Duodenal mucosa (tissue), 2 donors: ENCODE results near the gene CFAP61.

Experiments
- H3K27ac ChIP-seq: one replicate; pipeline ENCODE4 v1.7.0; 2013; ENCODE audit warnings: low read depth, low read length
- H3K27me3 ChIP-seq, 2 donors: one replicate each; pipeline ENCODE4 v1.7.0; 2013; ENCODE audit warnings: low read length in 2 of 2, control low read depth in 1 of 2; ENCODE audit not compliant: insufficient read depth in 2 of 2, control insufficient read depth in 1 of 2
- H3K36me3 ChIP-seq, 2 donors: one replicate each; pipeline ENCODE4 v1.7.0; 2013; ENCODE audit warnings: low read length in 2 of 2, control low read depth in 1 of 2; ENCODE audit not compliant: insufficient read depth in 2 of 2, control insufficient read depth in 1 of 2
- H3K4me1 ChIP-seq, 2 donors: one replicate each; pipeline ENCODE4 v1.7.0; 2013; ENCODE audit warnings: low read length in 2 of 2, control low read depth in 1 of 2; ENCODE audit not compliant: insufficient read depth in 2 of 2, control insufficient read depth in 1 of 2
- H3K4me3 ChIP-seq, 2 donors: one replicate each; pipeline ENCODE4 v1.7.0; 2013; ENCODE audit warnings: low read length in 2 of 2, low read depth in 1 of 2
- H3K9ac ChIP-seq, 2 donors: one replicate each; pipeline ENCODE4 v1.7.0; 2013; ENCODE audit warnings: low read length in 2 of 2, low read depth in 1 of 2
- H3K9me3 ChIP-seq, 2 donors: one replicate each; pipeline ENCODE4 v1.7.0; 2013; ENCODE audit warnings: low read length in 2 of 2, control low read depth in 1 of 2; ENCODE audit not compliant: control insufficient read depth in 1 of 2

Gene CFAP61

DNA sequence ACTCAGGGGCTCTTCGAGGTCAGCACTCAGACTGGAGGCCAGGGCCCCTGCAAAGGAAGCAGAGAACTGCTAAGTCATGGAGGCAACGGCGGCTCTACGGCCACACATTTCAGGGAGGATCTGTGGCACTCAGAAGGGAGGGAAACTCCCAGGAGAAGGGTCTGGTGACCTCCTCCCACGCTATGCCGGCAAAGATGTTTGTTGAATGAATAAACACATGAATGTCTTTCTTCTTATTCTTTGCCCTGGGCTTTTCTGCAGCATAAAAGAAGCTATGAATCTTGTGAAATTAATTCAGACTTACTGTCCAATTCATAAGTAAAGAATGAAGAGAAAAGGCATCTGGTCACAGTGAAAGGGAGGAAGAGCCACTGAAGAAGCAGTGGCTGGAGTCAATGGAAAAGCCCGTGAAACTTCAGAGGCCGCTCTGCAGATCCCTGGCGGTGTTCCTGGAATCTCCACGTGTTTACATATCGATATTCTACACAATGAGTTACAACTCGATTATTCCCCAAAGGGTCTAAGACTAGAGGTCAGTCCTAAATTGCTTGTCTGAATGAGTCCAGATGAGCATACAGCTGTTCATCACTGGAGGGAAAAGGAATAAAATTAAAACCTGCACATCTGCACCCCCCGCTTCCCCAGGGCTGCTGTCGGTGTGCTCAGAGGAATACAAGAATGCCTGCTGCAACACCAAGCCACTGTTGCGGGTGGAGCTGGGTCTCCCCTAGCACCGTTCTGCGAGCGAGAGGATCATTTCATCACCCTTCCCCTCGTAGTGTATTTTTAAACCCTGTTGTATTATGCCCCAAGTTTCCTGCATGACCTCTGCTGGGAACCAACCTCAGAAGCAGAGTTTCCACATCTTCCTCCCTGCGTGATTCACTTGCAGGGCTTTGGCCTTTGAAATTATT lies 341.1 kb downstream of the CFAP61 start:
- no peak overlapping the region for H3K27ac ChIP-seq
- H3K4me3 ChIP-seq: no peak overlapping the region
- peaks cover 9 to 49% of the 10 kb centered on the region in 2 donors for H3K36me3 ChIP-seq
- no peak overlapping the region for H3K9ac ChIP-seq
- peaks cover 0 to 2% of the 10 kb centered on the region in 2 donors for H3K4me1 ChIP-seq
- H3K27me3 ChIP-seq: no peaks in the 10 kb centered on the region
- H3K9me3 ChIP-seq: no peaks in the 10 kb centered on the region

GRCh38 chr20:20395087-20395486 lies 342.8 kb downstream of the CFAP61 start:
- H3K27ac ChIP-seq: no peak overlapping the region
- peaks cover 2 to 10% of the 10 kb centered on the region in 2 donors for H3K4me1 ChIP-seq
- no peaks in the 10 kb centered on the region for H3K9me3 ChIP-seq
- no peak overlapping the region for H3K4me3 ChIP-seq
- H3K36me3 ChIP-seq: peaks cover 9 to 43% of the 10 kb centered on the region in 2 donors
- H3K27me3 ChIP-seq: no peaks in the 10 kb centered on the region
- H3K9ac ChIP-seq: no peak overlapping the region

DNA sequence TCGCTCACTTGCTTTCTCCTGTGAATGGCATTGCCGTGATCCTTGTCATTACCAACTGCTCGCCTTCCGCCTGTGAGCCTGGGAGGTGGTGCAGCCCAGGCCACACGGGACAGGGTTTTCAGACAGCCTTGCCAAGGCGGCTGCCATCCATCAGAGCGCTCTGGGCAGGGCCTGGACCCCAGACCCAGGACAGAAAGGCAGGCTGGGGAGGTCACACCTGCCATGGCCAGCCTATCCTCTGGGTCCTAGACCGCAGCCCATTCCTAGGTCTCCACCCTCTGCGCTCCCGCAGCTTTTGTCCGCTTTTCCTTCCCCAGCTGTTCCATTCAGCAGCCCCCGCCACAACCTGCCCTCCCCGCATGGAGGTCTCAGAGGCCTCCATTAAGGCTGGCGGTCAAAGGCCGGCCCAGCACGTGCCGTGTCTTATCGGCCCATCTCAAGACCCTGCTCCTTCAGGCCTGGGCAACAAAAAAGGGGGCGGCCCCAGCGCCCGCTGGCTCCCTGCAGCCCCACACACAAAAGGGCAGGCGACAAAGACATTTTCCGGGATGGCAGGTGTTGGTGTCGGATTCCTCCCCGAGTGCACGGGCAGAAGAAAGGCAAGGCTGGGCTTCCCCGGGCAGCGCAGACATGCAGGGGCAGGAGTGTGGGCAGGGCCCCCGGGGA lies 343.7 kb downstream of the CFAP61 start:
- H3K4me1 ChIP-seq: peaks cover 3 to 12% of the 10 kb centered on the region in 2 donors
- H3K27ac ChIP-seq: no peak overlapping the region
- H3K9me3 ChIP-seq: no peaks in the 10 kb centered on the region
- H3K4me3 ChIP-seq: no peak overlapping the region
- H3K36me3 ChIP-seq: peaks cover 9 to 37% of the 10 kb centered on the region in 2 donors
- no peaks in the 10 kb centered on the region for H3K27me3 ChIP-seq
- H3K9ac ChIP-seq: no peak overlapping the region

DNA sequence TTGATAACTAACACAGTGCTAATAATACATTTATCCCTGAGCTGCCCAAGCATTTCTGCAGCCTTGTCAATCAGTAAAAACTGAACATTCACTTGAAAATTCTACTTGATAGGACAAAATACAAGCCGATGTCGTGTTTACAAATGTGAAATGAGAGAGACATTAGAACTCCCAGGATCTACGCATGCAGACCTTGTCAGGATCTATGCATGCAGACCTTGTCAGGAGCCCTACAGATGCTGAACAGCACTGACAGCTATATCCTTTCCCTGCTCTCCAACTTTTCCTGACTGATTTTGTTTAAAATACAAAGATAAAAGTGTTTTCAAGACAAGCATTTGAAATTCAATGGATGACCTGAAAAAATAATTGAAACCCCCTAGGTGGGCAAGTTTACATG lies 344.5 kb downstream of the CFAP61 start:
- Histone ChIP-seq H3K4me3 (no peak overlapping the region), H3K36me3 (peaks cover 7 to 37% of the 10 kb centered on the region in 2 donors), H3K4me1 (peaks cover 3 to 12% of the 10 kb centered on the region in 2 donors), H3K9ac (no peak overlapping the region), H3K27ac (no peak overlapping the region), H3K9me3 (no peaks in the 10 kb centered on the region), H3K27me3 (no peaks in the 10 kb centered on the region)

DNA sequence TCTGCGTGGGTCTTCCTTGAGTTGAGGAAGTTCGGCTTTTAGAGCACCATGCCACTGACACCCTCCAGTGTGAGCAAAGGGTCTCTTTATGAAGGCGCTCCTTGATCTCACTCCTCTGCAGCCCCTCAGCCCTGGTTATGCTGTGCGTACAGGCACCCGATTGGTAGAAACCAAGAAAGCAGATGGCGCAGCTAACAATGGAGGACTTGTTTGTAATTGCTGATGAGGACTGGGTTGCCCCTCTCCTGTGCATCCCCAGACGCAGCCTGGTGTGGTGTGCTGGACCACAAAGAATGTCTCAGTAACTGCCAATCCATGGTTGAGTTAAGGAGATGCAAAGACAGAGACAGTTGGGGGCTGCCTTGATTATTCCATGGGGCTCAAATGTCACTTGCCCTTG lies 345.8 kb downstream of the CFAP61 start:
- H3K4me3 ChIP-seq: no peak overlapping the region

DNA sequence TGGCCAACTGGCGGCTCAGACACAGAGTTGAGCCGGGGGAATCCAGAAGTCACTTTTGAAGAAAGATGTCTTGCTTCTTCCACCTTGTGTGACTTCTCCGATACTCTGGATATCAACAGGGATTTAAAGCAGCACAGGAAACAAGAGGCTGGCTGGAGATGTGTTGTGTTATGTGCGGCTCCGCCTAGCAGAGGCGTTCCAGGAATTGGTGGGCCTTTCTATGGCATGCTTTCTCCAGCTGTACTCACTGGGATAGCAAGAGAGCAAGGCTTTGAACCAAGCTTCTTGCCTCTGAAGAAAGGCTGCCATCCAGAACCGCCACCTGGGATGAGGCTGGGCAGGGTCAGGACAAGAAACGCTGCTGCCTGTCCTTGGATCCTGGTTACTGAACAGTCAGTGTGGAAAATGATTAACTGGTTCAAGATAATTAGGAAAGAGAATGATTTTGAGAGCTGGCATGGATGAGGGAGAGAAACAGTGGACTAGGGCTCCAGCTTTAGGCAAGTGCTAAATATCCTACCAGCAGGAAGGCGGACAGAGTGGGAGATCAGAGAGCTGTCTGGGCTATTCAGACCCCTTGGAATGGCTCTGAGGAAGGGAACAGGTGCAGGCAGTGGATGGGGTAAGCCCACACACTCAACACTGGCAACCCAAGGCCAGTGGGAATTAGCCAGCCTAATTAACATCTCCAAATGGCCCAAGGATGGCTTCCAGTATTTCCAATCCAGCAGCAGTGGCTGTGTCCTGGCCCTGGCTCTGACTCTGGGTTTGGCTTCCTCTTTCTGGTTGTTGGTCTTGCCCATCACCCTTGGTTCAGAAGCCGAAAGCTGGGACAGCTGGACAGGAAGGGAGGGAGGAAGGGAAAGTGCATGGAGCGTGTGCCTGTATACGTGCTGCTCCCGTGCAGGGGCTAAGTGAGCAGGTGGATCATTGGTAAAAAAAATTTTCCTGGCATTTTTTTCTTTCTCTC lies 347.5 kb downstream of the CFAP61 start:
- H3K4me1 ChIP-seq: peaks cover 3 to 10% of the 10 kb centered on the region in 2 donors
- H3K36me3 ChIP-seq: peaks cover 9 to 42% of the 10 kb centered on the region in 2 donors
- no peak overlapping the region for H3K9ac ChIP-seq
- no peak overlapping the region for H3K4me3 ChIP-seq
- no peaks in the 10 kb centered on the region for H3K9me3 ChIP-seq
- no peaks in the 10 kb centered on the region for H3K27me3 ChIP-seq
- no peak overlapping the region for H3K27ac ChIP-seq

More for the DNA sequence above, 345.8 kb downstream of the CFAP61 start:
- Histone ChIP-seq H3K9me3 (no peaks in the 10 kb centered on the region), H3K36me3 (peaks cover 4 to 32% of the 10 kb centered on the region in 2 donors), H3K27ac (no peak overlapping the region), H3K27me3 (no peaks in the 10 kb centered on the region), H3K9ac (no peak overlapping the region), H3K4me1 (peaks cover 3 to 10% of the 10 kb centered on the region in 2 donors)

DNA sequence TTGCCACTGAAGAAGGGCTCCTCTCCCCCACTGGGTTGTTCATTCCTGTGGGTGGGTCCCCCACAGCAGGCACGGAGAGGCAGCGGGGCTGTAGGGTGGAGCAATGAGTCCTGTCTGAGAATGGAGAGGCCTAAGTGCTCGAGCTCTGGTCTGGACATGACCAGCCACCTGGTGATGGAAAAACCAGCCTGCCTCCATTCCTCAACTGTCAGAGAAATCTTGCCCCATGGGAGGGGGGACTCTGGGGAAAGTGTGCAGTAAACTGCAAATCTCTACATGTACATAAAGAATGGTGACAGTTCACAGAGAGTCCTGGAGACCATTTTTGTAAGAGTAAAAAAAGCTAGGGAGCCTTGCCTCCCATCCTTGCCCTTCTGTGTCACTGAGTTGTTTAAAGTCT lies 349.7 kb downstream of the CFAP61 start:
- H3K36me3 ChIP-seq: peaks cover 14 to 31% of the 10 kb centered on the region in 2 donors
- H3K27ac ChIP-seq: no peak overlapping the region
- H3K9ac ChIP-seq: no peak overlapping the region
- H3K9me3 ChIP-seq: no peaks in the 10 kb centered on the region
- peaks cover 3 to 10% of the 10 kb centered on the region in 2 donors for H3K4me1 ChIP-seq
- H3K4me3 ChIP-seq: no peak overlapping the region
- H3K27me3 ChIP-seq: no peaks in the 10 kb centered on the region

DNA sequence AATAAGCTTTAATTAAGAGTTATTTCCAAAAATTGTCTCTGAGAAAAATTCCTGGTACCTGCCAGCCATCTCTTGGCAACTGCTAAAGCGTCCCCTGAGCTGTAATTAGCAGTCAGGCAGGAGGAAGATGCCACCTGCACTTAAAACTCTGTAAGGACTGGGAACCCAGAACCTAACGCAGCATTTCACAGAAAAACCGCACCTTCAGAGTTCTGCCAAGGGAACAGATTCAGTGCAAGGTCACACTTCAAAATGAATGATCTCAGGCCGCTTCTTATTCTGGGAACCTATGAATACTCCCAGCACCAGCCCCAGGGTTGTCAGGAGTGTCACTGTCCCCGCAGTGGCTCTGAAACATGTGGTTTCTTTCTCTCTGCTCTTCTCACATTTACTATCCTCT lies 352.3 kb downstream of the CFAP61 start:
- Histone ChIP-seq H3K27ac (no peak overlapping the region), H3K36me3 (peaks cover 15 to 30% of the 10 kb centered on the region in 2 donors), H3K4me3 (no peak overlapping the region), H3K9me3 (no peaks in the 10 kb centered on the region), H3K27me3 (no peaks in the 10 kb centered on the region), H3K4me1 (peaks cover 3 to 6% of the 10 kb centered on the region in 2 donors), H3K9ac (no peak overlapping the region)

GRCh38 chr20:20405623-20406022 lies 353.3 kb downstream of the CFAP61 start:
- H3K4me3 ChIP-seq: no peak overlapping the region
- no peaks in the 10 kb centered on the region for H3K27me3 ChIP-seq
- H3K9me3 ChIP-seq: no peaks in the 10 kb centered on the region
- no peak overlapping the region for H3K27ac ChIP-seq
- H3K4me1 ChIP-seq: no peaks in the 10 kb centered on the region
- no peak overlapping the region for H3K9ac ChIP-seq
- peaks cover 15 to 30% of the 10 kb centered on the region in 2 donors for H3K36me3 ChIP-seq
